GM19193 (cell line): ENCODE measurements around the gene OFD1.

ENCODE experiments used
- POLR2A ChIP-seq: IDR thresholded peaks from 4 replicates; pipeline ENCODE4 v1.6.1; 2011; ENCODE audit not compliant: insufficient read depth, insufficient read length; ENCODE audit errors: extremely low read depth

The OFD1 gene

GRCh38 chrX:13764281-13764680 is 29.7 kb downstream of the OFD1 start:
- no peak for TF ChIP-seq POLR2A

- TF ChIP-seq POLR2A: no peak
Measured at GRCh38 chrX:13764765-13765164, 30.2 kb downstream of the OFD1 start.

- no peak for TF ChIP-seq POLR2A
Measured at GRCh38 chrX:13768939-13769338, 34.4 kb downstream of the OFD1 start.

- TF ChIP-seq POLR2A: no peak
Measured at GRCh38 chrX:13770013-13770535, 35.5 kb downstream of the OFD1 start.

- no peak for TF ChIP-seq POLR2A
Measured at GRCh38 chrX:13774696-13775095, 40.1 kb downstream of the OFD1 start.

- TF ChIP-seq POLR2A: no peak
Measured at GRCh38 chrX:13775837-13776236, 41.3 kb downstream of the OFD1 start.

- TF ChIP-seq POLR2A: no peak
Measured at GRCh38 chrX:13776387-13776786, 41.8 kb downstream of the OFD1 start.

- no peak for TF ChIP-seq POLR2A
Measured at GRCh38 chrX:13778916-13779315, 44.4 kb downstream of the OFD1 start.

- no peak for TF ChIP-seq POLR2A
Measured at GRCh38 chrX:13780868-13781427, 46.4 kb downstream of the OFD1 start.

GRCh38 chrX:13786048-13786447 is 51.5 kb downstream of the OFD1 start:
- no peak for TF ChIP-seq POLR2A

GRCh38 chrX:13790206-13791131 is 55.9 kb downstream of the OFD1 start:
- no peak for TF ChIP-seq POLR2A

- no peak for TF ChIP-seq POLR2A
Measured at GRCh38 chrX:13791145-13791544, 56.6 kb downstream of the OFD1 start.

- no peak for TF ChIP-seq POLR2A
Measured at GRCh38 chrX:13791559-13791958, 57.0 kb downstream of the OFD1 start.

- TF ChIP-seq POLR2A: no peak
Measured at GRCh38 chrX:13793897-13794296, 59.3 kb downstream of the OFD1 start.

- TF ChIP-seq POLR2A: no peak
Measured at GRCh38 chrX:13794417-13794816, 59.9 kb downstream of the OFD1 start.

GRCh38 chrX:13797512-13797911 is 63.0 kb downstream of the OFD1 start:
- no peak for TF ChIP-seq POLR2A
